Activated T-cell treated with anti-CD3 and anti-CD28 coated beads, Interleukin-2, amount 50 U/mL, for 24 hours (primary cell): ENCODE results near the gene NIN.
"Not testable (repeated sequence)": the region's sequence is repeated elsewhere in the genome, so short reads cannot be mapped to it uniquely, and the experiment has no call there.

Experiments used
- DNase-seq: peaks from one replicate; pipeline ENCODE4 v3.0.0-alpha.2; 2020
- H3K27ac Mint-ChIP-seq: 2 replicates; pipeline ENCODE4 v1.8.0; 2020; ENCODE audit warnings: mild to moderate bottlenecking, mixed read lengths
- H3K27me3 Mint-ChIP-seq: 2 replicates; pipeline ENCODE4 v1.8.0; 2020; ENCODE audit warnings: mixed read lengths
- H3K36me3 Mint-ChIP-seq: 2 replicates; pipeline ENCODE4 v1.8.0; 2020; ENCODE audit warnings: low read depth, mixed read lengths
- H3K4me1 Mint-ChIP-seq: 2 replicates; pipeline ENCODE4 v1.8.0; 2020; ENCODE audit warnings: low read depth, mixed read lengths
- H3K4me3 Mint-ChIP-seq: 2 replicates; pipeline ENCODE4 v1.8.0; 2020; ENCODE audit warnings: mild to moderate bottlenecking, moderate library complexity, mixed read lengths
- H3K9me3 Mint-ChIP-seq: 2 replicates; pipeline ENCODE4 v1.8.0; 2020; ENCODE audit warnings: mixed read lengths

Gene NIN

GRCh38 chr14:50815058-50815457 is 15.9 kb downstream of the NIN start:
- not testable (repeated sequence) for DNase-seq, H3K4me3 Mint-ChIP-seq, H3K9me3 Mint-ChIP-seq, H3K27ac Mint-ChIP-seq, H3K27me3 Mint-ChIP-seq
- H3K4me1 Mint-ChIP-seq = peaks cover 65% of the 10 kb centered on the region
- peaks cover 54% of the 10 kb centered on the region for H3K36me3 Mint-ChIP-seq

- Mint-ChIP-seq H3K4me1 (peaks cover 62% of the 10 kb centered on the region), H3K36me3 (peaks cover 51% of the 10 kb centered on the region), H3K27me3 (no peaks in the 10 kb centered on the region), H3K4me3 (peak overlapping the region; percentile 10), H3K27ac (peak overlapping the region; percentile 87), H3K9me3 (peaks cover 3% of the 10 kb centered on the region)
- no peak for DNase-seq
Observed at GRCh38 chr14:50814161-50814560, 16.8 kb downstream of the NIN start.

GRCh38 chr14:50813544-50813863 is 17.5 kb downstream of the NIN start:
- peaks cover 3% of the 10 kb centered on the region for H3K9me3 Mint-ChIP-seq
- peaks cover 52% of the 10 kb centered on the region for H3K36me3 Mint-ChIP-seq
- H3K4me1 Mint-ChIP-seq = peaks cover 62% of the 10 kb centered on the region
- peak overlapping the region; percentile 95 for H3K27ac Mint-ChIP-seq
- no peaks in the 10 kb centered on the region for H3K27me3 Mint-ChIP-seq
- peak overlapping the region; percentile 74 for H3K4me3 Mint-ChIP-seq
- no peak for DNase-seq

GRCh38 chr14:50812856-50813543 is 18.0 kb downstream of the NIN start:
- DNase-seq = no peak

GRCh38 chr14:50812180-50812579 is 18.8 kb downstream of the NIN start:
- DNase-seq = no peak

More at GRCh38 chr14:50812856-50813543, 18.0 kb downstream of the NIN start:
- H3K4me3 Mint-ChIP-seq = peak overlapping the region; percentile 74
- peaks cover 3% of the 10 kb centered on the region for H3K9me3 Mint-ChIP-seq
- peak overlapping the region; percentile 95 for H3K27ac Mint-ChIP-seq
- peaks cover 48% of the 10 kb centered on the region for H3K36me3 Mint-ChIP-seq
- peaks cover 61% of the 10 kb centered on the region for H3K4me1 Mint-ChIP-seq
- H3K27me3 Mint-ChIP-seq = no peaks in the 10 kb centered on the region

GRCh38 chr14:50808053-50808452 is 22.9 kb downstream of the NIN start:
- Mint-ChIP-seq H3K27ac (no peak overlapping the region), H3K36me3 (peaks cover 66% of the 10 kb centered on the region), H3K27me3 (no peaks in the 10 kb centered on the region), H3K4me3 (no peak overlapping the region), H3K9me3 (no peaks in the 10 kb centered on the region), H3K4me1 (peaks cover 60% of the 10 kb centered on the region)
- no peak for DNase-seq

More at GRCh38 chr14:50812180-50812579, 18.8 kb downstream of the NIN start:
- peak overlapping the region; percentile 95 for H3K27ac Mint-ChIP-seq
- H3K36me3 Mint-ChIP-seq = peaks cover 54% of the 10 kb centered on the region
- H3K4me3 Mint-ChIP-seq = peak overlapping the region; percentile 74
- H3K4me1 Mint-ChIP-seq = peaks cover 66% of the 10 kb centered on the region
- H3K27me3 Mint-ChIP-seq = no peaks in the 10 kb centered on the region
- peaks cover 3% of the 10 kb centered on the region for H3K9me3 Mint-ChIP-seq

- no peak for DNase-seq
- Mint-ChIP-seq H3K4me1 (peaks cover 55% of the 10 kb centered on the region), H3K9me3 (no peaks in the 10 kb centered on the region), H3K4me3 (no peak overlapping the region), H3K36me3 (peaks cover 69% of the 10 kb centered on the region), H3K27ac (no peak overlapping the region), H3K27me3 (no peaks in the 10 kb centered on the region)
Observed at GRCh38 chr14:50806241-50806933, 24.6 kb downstream of the NIN start.

- H3K4me1 Mint-ChIP-seq = peaks cover 55% of the 10 kb centered on the region
- H3K9me3 Mint-ChIP-seq = no peaks in the 10 kb centered on the region
- H3K4me3 Mint-ChIP-seq = no peak overlapping the region
- peaks cover 74% of the 10 kb centered on the region for H3K36me3 Mint-ChIP-seq
- H3K27me3 Mint-ChIP-seq = no peaks in the 10 kb centered on the region
- DNase-seq = no peak
- no peak overlapping the region for H3K27ac Mint-ChIP-seq
Observed at GRCh38 chr14:50805396-50805795, 25.6 kb downstream of the NIN start.

- Mint-ChIP-seq H3K27ac (no peak overlapping the region), H3K4me1 (peaks cover 48% of the 10 kb centered on the region), H3K27me3 (no peaks in the 10 kb centered on the region), H3K36me3 (peaks cover 76% of the 10 kb centered on the region), H3K4me3 (no peak overlapping the region), H3K9me3 (no peaks in the 10 kb centered on the region)
- no peak for DNase-seq
Observed at GRCh38 chr14:50804181-50804721, 26.7 kb downstream of the NIN start.

GRCh38 chr14:50801706-50802105 is 29.3 kb downstream of the NIN start:
- no peaks in the 10 kb centered on the region for H3K9me3 Mint-ChIP-seq
- peaks cover 43% of the 10 kb centered on the region for H3K4me1 Mint-ChIP-seq
- no peaks in the 10 kb centered on the region for H3K27me3 Mint-ChIP-seq
- H3K4me3 Mint-ChIP-seq = no peak overlapping the region
- H3K36me3 Mint-ChIP-seq = peaks cover 68% of the 10 kb centered on the region
- DNase-seq = no peak
- no peak overlapping the region for H3K27ac Mint-ChIP-seq

GRCh38 chr14:50800032-50800431 is 30.9 kb downstream of the NIN start:
- DNase-seq = no peak
- H3K4me1 Mint-ChIP-seq = peaks cover 46% of the 10 kb centered on the region
- no peak overlapping the region for H3K27ac Mint-ChIP-seq
- no peaks in the 10 kb centered on the region for H3K9me3 Mint-ChIP-seq
- no peaks in the 10 kb centered on the region for H3K27me3 Mint-ChIP-seq
- H3K4me3 Mint-ChIP-seq = no peak overlapping the region
- H3K36me3 Mint-ChIP-seq = peaks cover 61% of the 10 kb centered on the region

- no peak overlapping the region for H3K4me3 Mint-ChIP-seq
- H3K27ac Mint-ChIP-seq = no peak overlapping the region
- peaks cover 48% of the 10 kb centered on the region for H3K4me1 Mint-ChIP-seq
- H3K27me3 Mint-ChIP-seq = no peaks in the 10 kb centered on the region
- peaks cover 51% of the 10 kb centered on the region for H3K36me3 Mint-ChIP-seq
- DNase-seq = no peak
- no peaks in the 10 kb centered on the region for H3K9me3 Mint-ChIP-seq
Observed at GRCh38 chr14:50798048-50798421, 32.9 kb downstream of the NIN start.

- peaks cover 52% of the 10 kb centered on the region for H3K4me1 Mint-ChIP-seq
- no peak overlapping the region for H3K4me3 Mint-ChIP-seq
- H3K9me3 Mint-ChIP-seq = no peaks in the 10 kb centered on the region
- no peak for DNase-seq
- no peaks in the 10 kb centered on the region for H3K27me3 Mint-ChIP-seq
- H3K36me3 Mint-ChIP-seq = peaks cover 54% of the 10 kb centered on the region
- no peak overlapping the region for H3K27ac Mint-ChIP-seq
Observed at GRCh38 chr14:50797250-50798047, 33.5 kb downstream of the NIN start.

- H3K4me1 Mint-ChIP-seq = peaks cover 57% of the 10 kb centered on the region
- H3K4me3 Mint-ChIP-seq = no peak overlapping the region
- peak overlapping the region; percentile 18 for H3K27ac Mint-ChIP-seq
- H3K36me3 Mint-ChIP-seq = peaks cover 56% of the 10 kb centered on the region
- DNase-seq = no peak
- no peaks in the 10 kb centered on the region for H3K9me3 Mint-ChIP-seq
- no peaks in the 10 kb centered on the region for H3K27me3 Mint-ChIP-seq
Observed at GRCh38 chr14:50796390-50796789, 34.6 kb downstream of the NIN start.
